ENCODE measurements around the gene RASL10A.

The RASL10A gene

GRCh38 chr22:29328566-29329500, 13.3 kb upstream of the RASL10A start:
- no peaks in the 10 kb centered on the region for H3K9me3 ChIP-seq (ENCODE audit: control insufficient read depth, insufficient read depth, low read length)
- peaks cover 54% of the 10 kb centered on the region for H3K36me3 ChIP-seq (ENCODE audit: control insufficient read depth, insufficient read depth, low read length)
- H3K9ac ChIP-seq (ENCODE audit: low read depth, low read length), result no peak overlapping the region
- H3K4me3 ChIP-seq (ENCODE audit: low read depth, low read length), result no peak overlapping the region
- H3K27me3 ChIP-seq (ENCODE audit: control insufficient read depth, insufficient read depth, low read length), result no peaks in the 10 kb centered on the region
- no peaks in the 10 kb centered on the region for H3K4me1 ChIP-seq (ENCODE audit: control insufficient read depth, insufficient read depth, low read length)

GRCh38 chr22:29328055-29328454, 12.6 kb upstream of the RASL10A start:
- Histone ChIP-seq H3K9ac (ENCODE audit: low read depth, low read length) (no peak overlapping the region), H3K4me3 (ENCODE audit: low read depth, low read length) (no peak overlapping the region), H3K4me1 (ENCODE audit: control insufficient read depth, insufficient read depth, low read length) (no peaks in the 10 kb centered on the region), H3K36me3 (ENCODE audit: control insufficient read depth, insufficient read depth, low read length) (peaks cover 50% of the 10 kb centered on the region), H3K27me3 (ENCODE audit: control insufficient read depth, insufficient read depth, low read length) (no peaks in the 10 kb centered on the region), H3K9me3 (ENCODE audit: control insufficient read depth, insufficient read depth, low read length) (no peaks in the 10 kb centered on the region)

- no peaks in the 10 kb centered on the region for H3K4me1 ChIP-seq (ENCODE audit: control insufficient read depth, insufficient read depth, low read length)
- H3K9me3 ChIP-seq (ENCODE audit: control insufficient read depth, insufficient read depth, low read length), result no peaks in the 10 kb centered on the region
- no peak overlapping the region for H3K9ac ChIP-seq (ENCODE audit: low read depth, low read length)
- H3K4me3 ChIP-seq (ENCODE audit: low read depth, low read length), result no peak overlapping the region
- H3K27me3 ChIP-seq (ENCODE audit: control insufficient read depth, insufficient read depth, low read length), result no peaks in the 10 kb centered on the region
- H3K36me3 ChIP-seq (ENCODE audit: control insufficient read depth, insufficient read depth, low read length), result peaks cover 43% of the 10 kb centered on the region
These were observed 11.7 kb upstream of the RASL10A start for GRCh38 chr22:29327089-29327764.

GRCh38 chr22:29326481-29326880, 11.0 kb upstream of the RASL10A start:
- Histone ChIP-seq H3K9ac (ENCODE audit: low read depth, low read length) (no peak overlapping the region), H3K4me1 (ENCODE audit: control insufficient read depth, insufficient read depth, low read length) (no peaks in the 10 kb centered on the region), H3K4me3 (ENCODE audit: low read depth, low read length) (no peak overlapping the region), H3K27me3 (ENCODE audit: control insufficient read depth, insufficient read depth, low read length) (no peaks in the 10 kb centered on the region), H3K9me3 (ENCODE audit: control insufficient read depth, insufficient read depth, low read length) (no peaks in the 10 kb centered on the region), H3K36me3 (ENCODE audit: control insufficient read depth, insufficient read depth, low read length) (peaks cover 43% of the 10 kb centered on the region)

GRCh38 chr22:29325785-29326315, 10.4 kb upstream of the RASL10A start:
- Histone ChIP-seq H3K9me3 (ENCODE audit: control insufficient read depth, insufficient read depth, low read length) (no peaks in the 10 kb centered on the region), H3K27me3 (ENCODE audit: control insufficient read depth, insufficient read depth, low read length) (no peaks in the 10 kb centered on the region), H3K4me1 (ENCODE audit: control insufficient read depth, insufficient read depth, low read length) (no peaks in the 10 kb centered on the region), H3K4me3 (ENCODE audit: low read depth, low read length) (no peak overlapping the region), H3K36me3 (ENCODE audit: control insufficient read depth, insufficient read depth, low read length) (peaks cover 40% of the 10 kb centered on the region), H3K9ac (ENCODE audit: low read depth, low read length) (no peak overlapping the region)

- H3K27me3 ChIP-seq (ENCODE audit: control insufficient read depth, insufficient read depth, low read length), result no peaks in the 10 kb centered on the region
- no peak overlapping the region for H3K4me3 ChIP-seq (ENCODE audit: low read depth, low read length)
- H3K36me3 ChIP-seq (ENCODE audit: control insufficient read depth, insufficient read depth, low read length), result peaks cover 36% of the 10 kb centered on the region
- H3K9me3 ChIP-seq (ENCODE audit: control insufficient read depth, insufficient read depth, low read length), result no peaks in the 10 kb centered on the region
- no peak overlapping the region for H3K9ac ChIP-seq (ENCODE audit: low read depth, low read length)
- no peaks in the 10 kb centered on the region for H3K4me1 ChIP-seq (ENCODE audit: control insufficient read depth, insufficient read depth, low read length)
These were observed 9.9 kb upstream of the RASL10A start for GRCh38 chr22:29325356-29325755.

- H3K27me3 ChIP-seq (ENCODE audit: control insufficient read depth, insufficient read depth, low read length), result no peaks in the 10 kb centered on the region
- no peak overlapping the region for H3K9ac ChIP-seq (ENCODE audit: low read depth, low read length)
- H3K4me3 ChIP-seq (ENCODE audit: low read depth, low read length), result no peak overlapping the region
- no peaks in the 10 kb centered on the region for H3K4me1 ChIP-seq (ENCODE audit: control insufficient read depth, insufficient read depth, low read length)
- no peaks in the 10 kb centered on the region for H3K9me3 ChIP-seq (ENCODE audit: control insufficient read depth, insufficient read depth, low read length)
- peaks cover 20% of the 10 kb centered on the region for H3K36me3 ChIP-seq (ENCODE audit: control insufficient read depth, insufficient read depth, low read length)
These were observed 8.1 kb upstream of the RASL10A start for GRCh38 chr22:29323641-29324040.

GRCh38 chr22:29320546-29320945, 5.0 kb upstream of the RASL10A start:
- no peaks in the 10 kb centered on the region for H3K4me1 ChIP-seq (ENCODE audit: control insufficient read depth, insufficient read depth, low read length)
- H3K4me3 ChIP-seq (ENCODE audit: low read depth, low read length), result no peak overlapping the region
- H3K9ac ChIP-seq (ENCODE audit: low read depth, low read length), result no peak overlapping the region
- H3K9me3 ChIP-seq (ENCODE audit: control insufficient read depth, insufficient read depth, low read length), result no peaks in the 10 kb centered on the region
- H3K36me3 ChIP-seq (ENCODE audit: control insufficient read depth, insufficient read depth, low read length), result no peaks in the 10 kb centered on the region
- H3K27me3 ChIP-seq (ENCODE audit: control insufficient read depth, insufficient read depth, low read length), result peaks cover 19% of the 10 kb centered on the region

- peaks cover 32% of the 10 kb centered on the region for H3K27me3 ChIP-seq (ENCODE audit: control insufficient read depth, insufficient read depth, low read length)
- H3K36me3 ChIP-seq (ENCODE audit: control insufficient read depth, insufficient read depth, low read length), result no peaks in the 10 kb centered on the region
- peaks cover 4% of the 10 kb centered on the region for H3K4me1 ChIP-seq (ENCODE audit: control insufficient read depth, insufficient read depth, low read length)
- H3K9ac ChIP-seq (ENCODE audit: low read depth, low read length), result no peak overlapping the region
- no peaks in the 10 kb centered on the region for H3K9me3 ChIP-seq (ENCODE audit: control insufficient read depth, insufficient read depth, low read length)
- H3K4me3 ChIP-seq (ENCODE audit: low read depth, low read length), result no peak overlapping the region
These were observed 3.6 kb upstream of the RASL10A start for GRCh38 chr22:29319072-29319471.

GRCh38 chr22:29317827-29318454, 2.4 kb upstream of the RASL10A start:
- Histone ChIP-seq H3K9ac (ENCODE audit: low read depth, low read length) (no peak overlapping the region), H3K4me1 (ENCODE audit: control insufficient read depth, insufficient read depth, low read length) (peaks cover 9% of the 10 kb centered on the region), H3K9me3 (ENCODE audit: control insufficient read depth, insufficient read depth, low read length) (no peaks in the 10 kb centered on the region), H3K36me3 (ENCODE audit: control insufficient read depth, insufficient read depth, low read length) (no peaks in the 10 kb centered on the region), H3K27me3 (ENCODE audit: control insufficient read depth, insufficient read depth, low read length) (peaks cover 41% of the 10 kb centered on the region), H3K4me3 (ENCODE audit: low read depth, low read length) (no peak overlapping the region)

- H3K9me3 ChIP-seq (ENCODE audit: control insufficient read depth, insufficient read depth, low read length), result no peaks in the 10 kb centered on the region
- H3K4me1 ChIP-seq (ENCODE audit: control insufficient read depth, insufficient read depth, low read length), result peaks cover 11% of the 10 kb centered on the region
- peak overlapping the region; percentile 48 for H3K4me3 ChIP-seq (ENCODE audit: low read depth, low read length)
- no peaks in the 10 kb centered on the region for H3K36me3 ChIP-seq (ENCODE audit: control insufficient read depth, insufficient read depth, low read length)
- no peak overlapping the region for H3K9ac ChIP-seq (ENCODE audit: low read depth, low read length)
- H3K27me3 ChIP-seq (ENCODE audit: control insufficient read depth, insufficient read depth, low read length), result peaks cover 45% of the 10 kb centered on the region
These were observed 788 bp upstream of the RASL10A start for GRCh38 chr22:29316141-29316828.

All from iPS-15b (cell line).